ENCODE data around the gene LMBRD1.

Gene LMBRD1

GRCh38 chr6:69735027-69735426 lies 61.8 kb downstream of the LMBRD1 start:
- no peak overlapping the region for H3K4me3 ChIP-seq (ENCODE audit: insufficient read length, low read depth)
- H3K4me1 ChIP-seq (ENCODE audit: insufficient read depth, insufficient read length), result no peaks in the 10 kb centered on the region
- no peaks in the 10 kb centered on the region for H3K36me3 ChIP-seq (ENCODE audit: insufficient read depth, insufficient read length, low read length)
- TF ChIP-seq ZNF274 (IDR thresholded peaks at IDR 0.05; ENCODE audit: low read depth, low read length) (no peak), SUZ12 (IDR thresholded peaks at IDR 0.05; ENCODE audit: extremely low read depth, insufficient read depth, insufficient read length) (no peak), YY1 (IDR thresholded peaks at IDR 0.05; ENCODE audit: insufficient read depth, insufficient read length) (no peak)
- H3K9me3 ChIP-seq (ENCODE audit: insufficient read depth, low read length), result no peaks in the 10 kb centered on the region
- DNase-seq (ENCODE audit: low read depth, low spot score), result no peak
- H3K9ac ChIP-seq (ENCODE audit: insufficient read length, low read depth), result no peak overlapping the region
- H3K27me3 ChIP-seq (ENCODE audit: insufficient read depth, insufficient read length), result no peaks in the 10 kb centered on the region

GRCh38 chr6:69732640-69733039 lies 64.2 kb downstream of the LMBRD1 start:
- Histone ChIP-seq H3K9ac (ENCODE audit: insufficient read length, low read depth) (no peak overlapping the region), H3K4me1 (ENCODE audit: insufficient read depth, insufficient read length) (no peaks in the 10 kb centered on the region), H3K9me3 (ENCODE audit: insufficient read depth, low read length) (no peaks in the 10 kb centered on the region), H3K4me3 (ENCODE audit: insufficient read length, low read depth) (no peak overlapping the region), H3K36me3 (ENCODE audit: insufficient read depth, insufficient read length, low read length) (no peaks in the 10 kb centered on the region), H3K27me3 (ENCODE audit: insufficient read depth, insufficient read length) (no peaks in the 10 kb centered on the region)
- no peak for TF ChIP-seq ZNF274 (IDR thresholded peaks at IDR 0.05; ENCODE audit: low read depth, low read length)
- no peak for TF ChIP-seq YY1 (IDR thresholded peaks at IDR 0.05; ENCODE audit: insufficient read depth, insufficient read length)
- no peak for TF ChIP-seq SUZ12 (IDR thresholded peaks at IDR 0.05; ENCODE audit: extremely low read depth, insufficient read depth, insufficient read length)
- DNase-seq (ENCODE audit: low read depth, low spot score), result no peak

DNA sequence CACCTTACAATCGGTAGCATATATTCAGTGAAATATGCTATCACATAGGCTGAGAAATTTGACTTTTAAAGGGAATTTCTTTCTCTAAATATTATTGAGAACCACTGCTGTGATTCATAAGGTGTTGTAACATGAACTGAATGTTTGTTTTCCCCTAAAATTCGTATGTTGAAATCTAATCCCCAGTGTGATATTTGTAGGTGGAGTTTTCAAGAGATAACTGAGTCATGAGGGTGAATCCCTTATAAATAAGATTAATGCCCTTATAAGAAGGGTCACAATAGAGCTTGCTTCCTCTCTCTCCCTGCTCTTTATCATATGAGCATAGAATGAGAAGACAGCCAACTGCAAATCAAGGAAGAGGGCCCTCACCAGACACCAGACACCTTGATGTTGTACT lies 64.8 kb downstream of the LMBRD1 start:
- Histone ChIP-seq H3K27me3 (ENCODE audit: insufficient read depth, insufficient read length) (no peaks in the 10 kb centered on the region), H3K4me3 (ENCODE audit: insufficient read length, low read depth) (no peak overlapping the region), H3K9ac (ENCODE audit: insufficient read length, low read depth) (no peak overlapping the region), H3K36me3 (ENCODE audit: insufficient read depth, insufficient read length, low read length) (no peaks in the 10 kb centered on the region), H3K9me3 (ENCODE audit: insufficient read depth, low read length) (no peaks in the 10 kb centered on the region), H3K4me1 (ENCODE audit: insufficient read depth, insufficient read length) (no peaks in the 10 kb centered on the region)
- TF ChIP-seq ZNF274 (IDR thresholded peaks at IDR 0.05; ENCODE audit: low read depth, low read length) (no peak), SUZ12 (IDR thresholded peaks at IDR 0.05; ENCODE audit: extremely low read depth, insufficient read depth, insufficient read length) (no peak), YY1 (IDR thresholded peaks at IDR 0.05; ENCODE audit: insufficient read depth, insufficient read length) (no peak)
- no peak for DNase-seq (ENCODE audit: low read depth, low spot score)

DNA sequence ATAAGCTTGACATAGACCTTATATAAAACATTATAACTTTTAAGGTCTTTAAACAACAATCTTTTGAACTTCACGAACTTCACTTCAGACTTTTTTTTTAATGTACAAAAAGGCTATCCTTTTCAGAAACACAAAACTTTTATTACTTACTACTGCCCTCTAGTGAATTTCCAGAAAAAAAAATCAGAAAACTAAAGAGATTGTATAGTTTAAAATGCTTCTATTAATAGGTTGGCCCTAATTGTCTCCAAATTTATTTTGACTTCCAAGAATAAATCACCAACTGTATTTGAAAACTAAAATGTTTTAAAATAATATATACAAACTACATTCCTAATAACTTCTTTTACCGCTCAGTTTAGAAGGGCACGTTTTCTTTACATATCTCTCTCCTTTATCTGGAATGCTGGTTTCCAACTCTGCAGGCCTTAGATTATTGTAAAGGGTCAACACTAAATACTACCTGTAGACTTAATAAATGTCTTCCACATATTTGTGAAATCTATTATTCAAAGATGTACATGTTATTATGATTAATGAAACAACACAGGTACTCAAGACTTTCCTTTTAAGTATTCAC lies 66.8 kb downstream of the LMBRD1 start:
- no peak overlapping the region for H3K4me3 ChIP-seq (ENCODE audit: insufficient read length, low read depth)
- H3K27me3 ChIP-seq (ENCODE audit: insufficient read depth, insufficient read length), result no peaks in the 10 kb centered on the region
- no peak for DNase-seq (ENCODE audit: low read depth, low spot score)
- TF ChIP-seq SUZ12 (IDR thresholded peaks at IDR 0.05; ENCODE audit: extremely low read depth, insufficient read depth, insufficient read length), result no peak
- no peak for TF ChIP-seq ZNF274 (IDR thresholded peaks at IDR 0.05; ENCODE audit: low read depth, low read length)
- TF ChIP-seq YY1 (IDR thresholded peaks at IDR 0.05; ENCODE audit: insufficient read depth, insufficient read length), result no peak
- no peaks in the 10 kb centered on the region for H3K9me3 ChIP-seq (ENCODE audit: insufficient read depth, low read length)
- H3K4me1 ChIP-seq (ENCODE audit: insufficient read depth, insufficient read length), result no peaks in the 10 kb centered on the region
- no peak overlapping the region for H3K9ac ChIP-seq (ENCODE audit: insufficient read length, low read depth)
- H3K36me3 ChIP-seq (ENCODE audit: insufficient read depth, insufficient read length, low read length), result no peaks in the 10 kb centered on the region

GRCh38 chr6:69722683-69723082 lies 74.1 kb downstream of the LMBRD1 start:
- H3K9me3 ChIP-seq (ENCODE audit: insufficient read depth, low read length), result no peaks in the 10 kb centered on the region
- H3K36me3 ChIP-seq (ENCODE audit: insufficient read depth, insufficient read length, low read length), result no peaks in the 10 kb centered on the region
- TF ChIP-seq SUZ12 (IDR thresholded peaks at IDR 0.05; ENCODE audit: extremely low read depth, insufficient read depth, insufficient read length), result no peak
- no peak for TF ChIP-seq YY1 (IDR thresholded peaks at IDR 0.05; ENCODE audit: insufficient read depth, insufficient read length)
- no peak for TF ChIP-seq ZNF274 (IDR thresholded peaks at IDR 0.05; ENCODE audit: low read depth, low read length)
- no peaks in the 10 kb centered on the region for H3K27me3 ChIP-seq (ENCODE audit: insufficient read depth, insufficient read length)
- H3K9ac ChIP-seq (ENCODE audit: insufficient read length, low read depth), result no peak overlapping the region
- H3K4me1 ChIP-seq (ENCODE audit: insufficient read depth, insufficient read length), result no peaks in the 10 kb centered on the region
- no peak overlapping the region for H3K4me3 ChIP-seq (ENCODE audit: insufficient read length, low read depth)
- no peak for DNase-seq (ENCODE audit: low read depth, low spot score)

DNA sequence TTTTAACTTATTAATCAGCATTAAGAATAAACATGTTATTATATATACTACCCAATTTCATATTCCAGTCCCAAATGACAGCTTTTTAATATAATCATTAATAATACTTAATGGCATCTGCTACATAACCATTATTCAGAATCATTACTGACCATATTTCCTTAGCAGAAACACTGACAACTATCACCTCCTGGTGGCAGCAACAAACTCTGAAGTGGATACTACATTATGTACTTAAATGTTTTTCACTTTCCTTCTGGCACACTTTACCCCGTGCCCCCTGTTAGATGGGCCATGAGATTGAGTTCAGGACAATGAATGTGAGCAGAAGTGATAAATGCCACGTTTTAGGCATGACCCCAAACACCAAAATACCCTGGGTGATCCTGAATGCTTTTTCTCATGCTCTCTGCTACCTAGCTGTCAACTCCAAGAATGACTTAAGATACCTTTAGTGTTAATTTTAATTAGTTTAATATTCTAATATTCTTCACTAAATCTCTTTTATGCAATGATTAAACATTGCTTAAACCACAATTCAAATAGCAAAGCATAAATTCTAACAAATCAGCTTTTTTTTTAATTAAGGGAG lies 77.1 kb downstream of the LMBRD1 start:
- TF ChIP-seq ZNF274 (IDR thresholded peaks at IDR 0.05; ENCODE audit: low read depth, low read length) (no peak), SUZ12 (IDR thresholded peaks at IDR 0.05; ENCODE audit: extremely low read depth, insufficient read depth, insufficient read length) (no peak), YY1 (IDR thresholded peaks at IDR 0.05; ENCODE audit: insufficient read depth, insufficient read length) (no peak)
- no peaks in the 10 kb centered on the region for H3K36me3 ChIP-seq (ENCODE audit: insufficient read depth, insufficient read length, low read length)
- no peak overlapping the region for H3K4me3 ChIP-seq (ENCODE audit: insufficient read length, low read depth)
- H3K9ac ChIP-seq (ENCODE audit: insufficient read length, low read depth), result no peak overlapping the region
- H3K9me3 ChIP-seq (ENCODE audit: insufficient read depth, low read length), result no peaks in the 10 kb centered on the region
- no peaks in the 10 kb centered on the region for H3K27me3 ChIP-seq (ENCODE audit: insufficient read depth, insufficient read length)
- no peaks in the 10 kb centered on the region for H3K4me1 ChIP-seq (ENCODE audit: insufficient read depth, insufficient read length)
- DNase-seq (ENCODE audit: low read depth, low spot score), result no peak

GRCh38 chr6:69706724-69707123 lies 90.1 kb downstream of the LMBRD1 start:
- Histone ChIP-seq H3K4me3 (ENCODE audit: insufficient read length, low read depth) (no peak overlapping the region), H3K4me1 (ENCODE audit: insufficient read depth, insufficient read length) (no peaks in the 10 kb centered on the region), H3K36me3 (ENCODE audit: insufficient read depth, insufficient read length, low read length) (no peaks in the 10 kb centered on the region), H3K9me3 (ENCODE audit: insufficient read depth, low read length) (no peaks in the 10 kb centered on the region), H3K27me3 (ENCODE audit: insufficient read depth, insufficient read length) (no peaks in the 10 kb centered on the region), H3K9ac (ENCODE audit: insufficient read length, low read depth) (no peak overlapping the region)
- no peak for DNase-seq (ENCODE audit: low read depth, low spot score)
- TF ChIP-seq ZNF274 (IDR thresholded peaks at IDR 0.05; ENCODE audit: low read depth, low read length) (no peak), YY1 (IDR thresholded peaks at IDR 0.05; ENCODE audit: insufficient read depth, insufficient read length) (no peak), SUZ12 (IDR thresholded peaks at IDR 0.05; ENCODE audit: extremely low read depth, insufficient read depth, insufficient read length) (no peak)

All from NT2/D1 (cell line).